Ascending aorta (tissue), 2 donors: ENCODE data around the gene MFNG. TPM values are rescaled to one million over a fixed set of nuclear protein-coding genes. Genes with fewer than 3 reads are reported as not detected.

Experiments
- DNase-seq, 2 donors: peaks; one replicate each; pipeline ENCODE4 v3.0.0-alpha.2; 2019; ENCODE audit warnings: low spot score in 2 of 2
- H3K27ac ChIP-seq, 2 donors: fragments of 200-600 bp; sonication (generic); one replicate each; pipeline ENCODE4 v1.5.1; 2016 to 2017; ENCODE audit warnings: mild to moderate bottlenecking in 1 of 2
- H3K27me3 ChIP-seq: fragments of 200-600 bp; sonication (generic); one replicate; pipeline ENCODE4 v1.5.1; 2017
- H3K36me3 ChIP-seq, 2 donors: fragments of 200-600 bp; sonication (generic); one replicate each; pipeline ENCODE4 v1.5.1; 2016
- H3K4me1 ChIP-seq, 2 donors: fragments of 200-600 bp; sonication (generic); one replicate each; pipeline ENCODE4 v1.5.1; 2016 to 2017; ENCODE audit warnings: mild to moderate bottlenecking in 1 of 2
- H3K4me3 ChIP-seq, 2 donors: fragments of 200-600 bp; sonication (generic); one replicate each; pipeline ENCODE4 v1.5.1; 2016 to 2017; ENCODE audit warnings: mild to moderate bottlenecking in 1 of 2
- H3K9me3 ChIP-seq, 2 donors: fragments of 200-600 bp; sonication (generic); one replicate each; pipeline ENCODE4 v1.5.1; 2016
- CTCF ChIP-seq, 3 experiments: fragments of 200-600 bp in 2 of 3; fragments of 450-650 bp in 1 of 3; sonication (generic) in 2 of 3; IDR thresholded peaks; one replicate each; pipeline ENCODE4 v1.5.1; 2016 to 2019; ENCODE audit warnings: antibody characterized with exemption in 3 of 3, mild to moderate bottlenecking in 1 of 3, moderate library complexity in 1 of 3
- intact Hi-C: fragments of 100-400 bp; cut with DNase I; formaldehyde crosslinking; loops from one replicate; pipeline ENCODE4 v1.15.1; 2023
- total RNA-seq: library from RNA; depleted of rRNA; stranded (reverse); fragments of >200 nt; gene quantifications from one replicate; pipeline ENCODE4 v1.1.0, GENCODE V29; 2016

Gene MFNG
- total RNA-seq, 1 donor from 2014 or later = 101 TPM

GRCh38 chr22:37455896-37456295, 30.3 kb downstream of the MFNG start:
- TF ChIP-seq CTCF (IDR thresholded peaks at IDR 0.05) = no peak
- Histone ChIP-seq H3K27ac (no peak overlapping the region), H3K4me3 (no peak overlapping the region), H3K4me1 (no peaks in the 10 kb centered on the region), H3K36me3 (no peaks in the 10 kb centered on the region), H3K27me3 (no peaks in the 10 kb centered on the region), H3K9me3 (no peaks in the 10 kb centered on the region)
- intact Hi-C loops = loop anchor here (5.0 kb wide), 1 partner anchor 144 kb away; no protein-coding TSS in a partner anchor
- no peak for DNase-seq

DNA sequence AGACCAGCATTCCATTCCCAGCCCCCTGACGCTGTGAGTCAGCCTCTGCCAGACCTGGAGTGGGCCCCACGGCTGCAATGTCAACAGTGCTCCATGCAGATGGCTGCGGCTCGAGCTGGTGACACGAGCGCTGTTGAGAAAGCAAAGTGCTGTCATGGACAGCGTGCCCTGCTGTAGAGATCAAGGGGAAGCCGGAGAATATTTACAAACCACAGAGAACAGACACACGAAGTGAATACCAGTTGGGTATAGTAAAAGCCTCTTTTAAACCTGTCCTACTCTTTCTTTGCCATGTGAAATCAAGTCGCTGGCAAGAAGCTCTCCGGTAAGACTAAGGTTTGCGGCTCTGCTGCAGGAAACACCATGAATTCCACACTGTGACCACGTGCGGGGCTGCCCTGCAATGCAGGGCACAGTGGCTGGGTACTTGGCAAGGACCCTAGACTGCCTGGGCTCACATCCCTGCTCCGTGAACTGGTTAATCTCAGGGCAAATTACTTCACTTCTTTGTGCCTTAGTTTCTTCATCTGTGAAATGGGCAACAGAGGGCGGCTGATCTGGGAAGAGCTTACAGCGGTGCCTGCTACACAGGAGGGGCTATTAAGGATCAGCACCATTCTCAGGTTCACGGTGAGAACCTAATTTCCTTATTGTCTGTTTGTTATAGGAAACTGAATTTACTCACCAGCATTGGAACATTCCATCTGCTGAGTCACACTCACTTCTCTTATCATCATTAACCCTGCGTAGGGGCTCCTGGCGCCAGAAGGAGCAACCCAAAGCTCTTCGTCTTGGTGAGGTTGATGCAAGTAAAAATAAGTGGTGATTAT, 31.1 kb downstream of the MFNG start:
- intact Hi-C loops = loop anchor here (5.0 kb wide), 1 partner anchor 143 kb away; no protein-coding TSS in a partner anchor
- Histone ChIP-seq H3K27ac (no peak overlapping the region), H3K4me3 (peak overlapping the region in 1 of 2 donors; percentile 6), H3K36me3 (no peaks in the 10 kb centered on the region), H3K27me3 (no peaks in the 10 kb centered on the region), H3K9me3 (no peaks in the 10 kb centered on the region), H3K4me1 (no peaks in the 10 kb centered on the region)
- DNase-seq = no peak
- TF ChIP-seq CTCF (IDR thresholded peaks at IDR 0.05) = no peak

DNA sequence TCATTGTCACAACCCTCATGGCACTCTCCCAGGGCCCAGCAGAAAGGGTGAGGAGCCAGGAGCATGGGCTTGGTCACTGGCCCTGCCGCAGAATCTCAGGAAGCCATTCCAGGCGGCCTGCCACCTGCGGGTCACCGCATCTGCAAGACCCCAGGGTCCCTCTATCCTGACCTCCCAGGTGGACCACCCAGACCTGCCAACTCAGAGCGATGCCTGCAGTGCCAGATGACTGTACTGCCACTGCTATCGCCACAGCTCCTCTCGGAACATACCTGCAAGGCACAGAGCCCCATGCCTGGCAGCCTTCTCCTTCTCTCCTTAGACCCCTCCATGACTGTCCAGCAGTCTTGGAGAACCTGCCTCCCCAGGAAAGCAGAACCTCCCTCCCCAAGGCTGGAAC, 32.5 kb downstream of the MFNG start:
- no peak for DNase-seq
- H3K27ac ChIP-seq = no peak overlapping the region
- H3K9me3 ChIP-seq = no peaks in the 10 kb centered on the region
- no peaks in the 10 kb centered on the region for H3K4me1 ChIP-seq
- H3K36me3 ChIP-seq = no peaks in the 10 kb centered on the region
- H3K4me3 ChIP-seq = no peak overlapping the region
- intact Hi-C loops = no loop called here
- H3K27me3 ChIP-seq = no peaks in the 10 kb centered on the region
- no peak for TF ChIP-seq CTCF (IDR thresholded peaks at IDR 0.05)

DNA sequence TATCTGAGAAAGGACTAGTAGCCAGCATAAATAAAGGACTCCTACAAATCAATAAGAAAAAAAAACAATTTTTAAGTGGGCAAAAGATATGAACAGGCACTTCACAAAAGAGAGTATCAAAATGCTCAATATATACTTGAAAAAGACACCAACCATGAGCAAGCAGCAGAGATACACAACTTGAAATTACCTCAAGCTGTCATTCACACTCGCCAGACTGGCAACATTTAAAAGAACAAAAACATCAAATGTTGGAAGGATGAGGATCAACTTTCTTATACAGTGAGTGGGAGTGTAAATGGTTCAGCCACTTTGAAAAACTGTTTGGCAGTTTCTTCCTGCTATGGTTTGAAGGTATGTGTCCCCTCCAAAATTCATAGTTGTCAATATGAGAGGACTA, 35.0 kb downstream of the MFNG start:
- Histone ChIP-seq H3K9me3 (no peaks in the 10 kb centered on the region), H3K27me3 (no peaks in the 10 kb centered on the region), H3K4me3 (no peak overlapping the region), H3K27ac (no peak overlapping the region), H3K4me1 (no peaks in the 10 kb centered on the region), H3K36me3 (no peaks in the 10 kb centered on the region)
- intact Hi-C loops = no loop called here
- TF ChIP-seq CTCF (IDR thresholded peaks at IDR 0.05) = no peak
- DNase-seq = no peak

- H3K4me3 ChIP-seq = no peak overlapping the region
- DNase-seq = no peak
- no peak overlapping the region for H3K27ac ChIP-seq
- no peaks in the 10 kb centered on the region for H3K4me1 ChIP-seq
- TF ChIP-seq CTCF (IDR thresholded peaks at IDR 0.05) = no peak
- H3K27me3 ChIP-seq = no peaks in the 10 kb centered on the region
- H3K9me3 ChIP-seq = no peaks in the 10 kb centered on the region
- intact Hi-C loops = no loop called here
- no peaks in the 10 kb centered on the region for H3K36me3 ChIP-seq
These were observed 36.7 kb downstream of the MFNG start for GRCh38 chr22:37449331-37450001.
